ENCODE results near the gene ACTR3C. TPM values are rescaled to one million over a fixed set of nuclear protein-coding genes. Genes with fewer than 3 reads are reported as not detected.
"Not testable (repeated sequence)": the region's sequence is repeated elsewhere in the genome, so short reads cannot be mapped to it uniquely, and the experiment has no call there.

Gene ACTR3C
- total RNA-seq, 1 experiment from 2014 or later: 0.73 TPM

- H3K36me3 ChIP-seq (replicated peaks; ENCODE audit: control insufficient read depth, insufficient read depth, low read length); DNase-seq; H3K4me3 ChIP-seq (ENCODE audit: insufficient read depth, low read depth, low read length); H3K27me3 ChIP-seq (ENCODE audit: control insufficient read depth, insufficient read depth, low read length): not testable (repeated sequence)
These were observed 116.5 kb downstream of the ACTR3C start for GRCh38 chr7:150206848-150207247.

- H3K36me3 ChIP-seq (replicated peaks; ENCODE audit: control insufficient read depth, insufficient read depth, low read length); H3K27me3 ChIP-seq (ENCODE audit: control insufficient read depth, insufficient read depth, low read length); DNase-seq; H3K4me3 ChIP-seq (ENCODE audit: insufficient read depth, low read depth, low read length): not testable (repeated sequence)
These were observed 117.5 kb downstream of the ACTR3C start for GRCh38 chr7:150205866-150206265.

- not testable (repeated sequence) for H3K36me3 ChIP-seq (replicated peaks; ENCODE audit: control insufficient read depth, insufficient read depth, low read length); DNase-seq; H3K4me3 ChIP-seq (ENCODE audit: insufficient read depth, low read depth, low read length); H3K27me3 ChIP-seq (ENCODE audit: control insufficient read depth, insufficient read depth, low read length)
These were observed 118.8 kb downstream of the ACTR3C start for GRCh38 chr7:150204577-150204976.

- H3K4me3 ChIP-seq (ENCODE audit: insufficient read depth, low read depth, low read length); H3K36me3 ChIP-seq (replicated peaks; ENCODE audit: control insufficient read depth, insufficient read depth, low read length); H3K27me3 ChIP-seq (ENCODE audit: control insufficient read depth, insufficient read depth, low read length); DNase-seq: not testable (repeated sequence)
These were observed 120.5 kb downstream of the ACTR3C start for GRCh38 chr7:150202894-150203293.

Other genes with a start within 250 kb of the ACTR3C start
- 38.3 and 39.4 TPM in 2 replicates for gene LRRC61, start 190 bp downstream of the ACTR3C start, total RNA-seq (2014; rRNA removed; shearing (Covaris generic))
- 198 and 223 TPM in 2 replicates for gene RARRES2, start 18.1 kb upstream of the ACTR3C start, total RNA-seq (2014; rRNA removed; shearing (Covaris generic))
- 149 and 155 TPM in 2 replicates for gene REPIN1, start 45.3 kb upstream of the ACTR3C start, total RNA-seq (2014; rRNA removed; shearing (Covaris generic))
- gene ZNF775, start 55.8 kb upstream of the ACTR3C start, total RNA-seq (2014; rRNA removed; shearing (Covaris generic)): 44.2 and 56.7 TPM in 2 replicates
- not detected in 2 replicates for gene GIMAP8, start 127.1 kb upstream of the ACTR3C start, total RNA-seq (2014; rRNA removed; shearing (Covaris generic))
- not detected in 2 replicates for gene GIMAP7, start 191.3 kb upstream of the ACTR3C start, total RNA-seq (2014; rRNA removed; shearing (Covaris generic))
- gene GIMAP4, start 243.8 kb upstream of the ACTR3C start, total RNA-seq (2014; rRNA removed; shearing (Covaris generic)): not detected in 2 replicates